Neural progenitor cell (in vitro differentiated cells): Measurements from ENCODE around the gene PCBP1. TPM values are rescaled to one million over a fixed set of nuclear protein-coding genes. Genes with fewer than 3 reads are reported as not detected.
A peak's percentile ranks its signal among the peaks of the same experiment; 100 is the strongest.

ENCODE experiments used
- DNase-seq: peaks from one replicate; pipeline ENCODE4 v3.0.0-alpha.2; 2016; ENCODE audit warnings: low spot score
- H2AFZ ChIP-seq: fragments of 200-600 bp; sonication (generic); replicated peaks from 2 replicates; pipeline ENCODE4 v1.6.1; 2016; ENCODE audit warnings: antibody characterized with exemption
- H3F3A ChIP-seq: fragments of 200-600 bp; sonication (generic); 2 replicates; pipeline ENCODE4 v1.6.1; 2016; ENCODE audit warnings: antibody characterized with exemption, low read depth
- H3K27ac ChIP-seq: fragments of 200-600 bp; sonication (generic); 2 replicates; pipeline ENCODE4 v1.5.1; 2016; ENCODE audit warnings: mild to moderate bottlenecking
- H3K27me3 ChIP-seq: fragments of 200-600 bp; sonication (generic); 2 replicates; pipeline ENCODE4 v1.6.1; 2016; ENCODE audit warnings: mild to moderate bottlenecking, moderate library complexity
- H3K36me3 ChIP-seq: fragments of 200-600 bp; sonication (generic); 2 replicates; pipeline ENCODE4 v1.5.1; 2016
- H3K4me1 ChIP-seq: fragments of 200-600 bp; sonication (generic); 2 replicates; pipeline ENCODE4 v1.6.1; 2016; ENCODE audit warnings: mixed run types
- H3K4me2 ChIP-seq: fragments of 200-600 bp; sonication (generic); 2 replicates; pipeline ENCODE4 v1.6.1; 2016
- H3K4me3 ChIP-seq: fragments of 200-600 bp; sonication (generic); 2 replicates; pipeline ENCODE4 v1.5.1; 2016
- H3K79me2 ChIP-seq: fragments of 200-600 bp; sonication (generic); 2 replicates; pipeline ENCODE4 v1.6.1; 2016; ENCODE audit warnings: low read depth
- H3K9ac ChIP-seq: fragments of 200-600 bp; sonication (generic); 2 replicates; pipeline ENCODE4 v1.6.1; 2016
- H3K9me3 ChIP-seq: fragments of 200-600 bp; sonication (generic); 2 replicates; pipeline ENCODE4 v1.5.1; 2016; ENCODE audit warnings: low read depth
- H4K20me1 ChIP-seq: fragments of 200-600 bp; sonication (generic); 2 replicates; pipeline ENCODE4 v1.6.1; 2016; ENCODE audit warnings: low read depth
- H3K27ac Mint-ChIP-seq: 3 replicates; pipeline ENCODE4 v1.8.0; 2021; ENCODE audit warnings: mixed read lengths
- H3K27me3 Mint-ChIP-seq: 2 replicates; pipeline ENCODE4 v1.8.0; 2022; ENCODE audit warnings: low read depth, mild to moderate bottlenecking, inconsistent platforms, moderate library complexity, mixed read lengths; ENCODE audit not compliant: insufficient read depth
- H3K36me3 Mint-ChIP-seq: 3 replicates; pipeline ENCODE4 v1.8.0; 2021; ENCODE audit warnings: mixed read lengths
- H3K4me1 Mint-ChIP-seq: 3 replicates; pipeline ENCODE4 v1.8.0; 2021; ENCODE audit warnings: mixed read lengths
- H3K4me3 Mint-ChIP-seq: 3 replicates; pipeline ENCODE4 v1.8.0; 2021; ENCODE audit warnings: mild to moderate bottlenecking, moderate library complexity, mixed read lengths
- H3K9me3 Mint-ChIP-seq: 3 replicates; pipeline ENCODE4 v1.8.0; 2020; ENCODE audit warnings: mixed read lengths
- EZH2 ChIP-seq: fragments of 200-600 bp; sonication (generic); IDR thresholded peaks from 2 replicates; pipeline ENCODE4 v1.6.1; 2017; ENCODE audit warnings: antibody characterized with exemption, mild to moderate bottlenecking, moderate library complexity
- EZH2phosphoT487 ChIP-seq: fragments of 200-600 bp; sonication (generic); IDR thresholded peaks from 2 replicates; pipeline ENCODE4 v1.6.1; 2017; ENCODE audit warnings: antibody characterized with exemption
- total RNA-seq: library from RNA; depleted of rRNA; stranded (reverse); fragments of >200 nt; gene quantifications from 2 replicates; pipeline ENCODE4 v1.2.3, GENCODE V29; 2015; ENCODE audit warnings: low replicate concordance
- TF ChIP-seq, protein P1 (sequence below): fragments of 200-600 bp; sonication (generic); IDR thresholded peaks from 2 replicates; pipeline ENCODE4 v1.5.1; 2017; ENCODE audit warnings: antibody characterized with exemption, mild to moderate bottlenecking

Gene PCBP1
- total RNA-seq, 1 donor from 2014 or later, result 62.0 TPM

DNA sequence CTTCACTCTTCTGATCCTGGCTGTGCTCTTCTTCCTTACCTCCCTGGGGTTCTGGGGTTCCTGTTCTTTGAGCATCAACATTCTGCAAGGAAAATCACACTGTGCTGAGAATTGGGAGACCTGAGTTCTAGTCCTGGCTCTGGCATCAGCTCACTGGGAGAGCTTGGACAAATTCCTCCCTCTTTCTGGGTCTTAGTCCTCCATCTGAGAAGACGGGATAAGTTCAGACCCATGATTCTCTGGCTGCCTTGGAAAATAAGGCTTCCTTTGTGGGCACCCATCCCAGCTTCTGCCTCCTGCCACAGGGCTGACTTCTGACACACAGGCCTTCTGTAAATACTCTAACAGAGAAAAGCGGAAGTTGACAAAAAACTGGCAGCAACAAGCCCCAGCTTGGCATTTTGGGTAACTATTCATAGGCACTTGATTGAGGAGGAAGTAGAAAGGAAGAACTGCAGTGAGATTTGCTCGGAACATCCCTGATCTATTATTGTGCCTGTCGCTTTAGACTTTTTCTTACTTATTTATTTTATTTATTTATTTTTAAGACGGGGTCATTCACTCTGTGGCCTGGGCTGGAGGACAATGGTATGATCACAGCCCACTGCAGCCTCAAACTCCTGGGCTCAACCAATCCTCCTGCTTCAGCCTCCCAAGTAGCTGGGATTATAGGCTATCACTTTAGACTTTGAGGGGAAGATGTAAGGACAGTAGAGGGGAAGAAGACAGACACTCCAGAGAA is 7.9 kb downstream of the PCBP1 start:
- no peak overlapping the region for H3K4me2 ChIP-seq
- peaks cover under 1% of the 10 kb centered on the region for H3K79me2 ChIP-seq
- TF ChIP-seq, protein P1, sequence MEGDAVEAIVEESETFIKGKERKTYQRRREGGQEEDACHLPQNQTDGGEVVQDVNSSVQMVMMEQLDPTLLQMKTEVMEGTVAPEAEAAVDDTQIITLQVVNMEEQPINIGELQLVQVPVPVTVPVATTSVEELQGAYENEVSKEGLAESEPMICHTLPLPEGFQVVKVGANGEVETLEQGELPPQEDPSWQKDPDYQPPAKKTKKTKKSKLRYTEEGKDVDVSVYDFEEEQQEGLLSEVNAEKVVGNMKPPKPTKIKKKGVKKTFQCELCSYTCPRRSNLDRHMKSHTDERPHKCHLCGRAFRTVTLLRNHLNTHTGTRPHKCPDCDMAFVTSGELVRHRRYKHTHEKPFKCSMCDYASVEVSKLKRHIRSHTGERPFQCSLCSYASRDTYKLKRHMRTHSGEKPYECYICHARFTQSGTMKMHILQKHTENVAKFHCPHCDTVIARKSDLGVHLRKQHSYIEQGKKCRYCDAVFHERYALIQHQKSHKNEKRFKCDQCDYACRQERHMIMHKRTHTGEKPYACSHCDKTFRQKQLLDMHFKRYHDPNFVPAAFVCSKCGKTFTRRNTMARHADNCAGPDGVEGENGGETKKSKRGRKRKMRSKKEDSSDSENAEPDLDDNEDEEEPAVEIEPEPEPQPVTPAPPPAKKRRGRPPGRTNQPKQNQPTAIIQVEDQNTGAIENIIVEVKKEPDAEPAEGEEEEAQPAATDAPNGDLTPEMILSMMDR, result no peak
- TF ChIP-seq EZH2 (no peak), EZH2phosphoT487 (no peak)
- H3K4me3 ChIP-seq, result no peak overlapping the region
- Mint-ChIP-seq H3K27ac (no peak overlapping the region), H3K27me3 (peaks cover 5% of the 10 kb centered on the region), H3K4me1 (peaks cover 6% of the 10 kb centered on the region), H3K36me3 (peaks cover 7% of the 10 kb centered on the region), H3K9me3 (no peaks in the 10 kb centered on the region), H3K4me3 (no peak overlapping the region)
- no peak for DNase-seq
- H4K20me1 ChIP-seq, result peaks cover 2% of the 10 kb centered on the region
- no peak overlapping the region for H2AFZ ChIP-seq
- no peaks in the 10 kb centered on the region for H3K9me3 ChIP-seq
- no peaks in the 10 kb centered on the region for H3K36me3 ChIP-seq
- H3K27me3 ChIP-seq, result no peaks in the 10 kb centered on the region
- peaks cover 23% of the 10 kb centered on the region for H3F3A ChIP-seq
- no peak overlapping the region for H3K27ac ChIP-seq
- peaks cover 4% of the 10 kb centered on the region for H3K4me1 ChIP-seq
- no peak overlapping the region for H3K9ac ChIP-seq

DNA sequence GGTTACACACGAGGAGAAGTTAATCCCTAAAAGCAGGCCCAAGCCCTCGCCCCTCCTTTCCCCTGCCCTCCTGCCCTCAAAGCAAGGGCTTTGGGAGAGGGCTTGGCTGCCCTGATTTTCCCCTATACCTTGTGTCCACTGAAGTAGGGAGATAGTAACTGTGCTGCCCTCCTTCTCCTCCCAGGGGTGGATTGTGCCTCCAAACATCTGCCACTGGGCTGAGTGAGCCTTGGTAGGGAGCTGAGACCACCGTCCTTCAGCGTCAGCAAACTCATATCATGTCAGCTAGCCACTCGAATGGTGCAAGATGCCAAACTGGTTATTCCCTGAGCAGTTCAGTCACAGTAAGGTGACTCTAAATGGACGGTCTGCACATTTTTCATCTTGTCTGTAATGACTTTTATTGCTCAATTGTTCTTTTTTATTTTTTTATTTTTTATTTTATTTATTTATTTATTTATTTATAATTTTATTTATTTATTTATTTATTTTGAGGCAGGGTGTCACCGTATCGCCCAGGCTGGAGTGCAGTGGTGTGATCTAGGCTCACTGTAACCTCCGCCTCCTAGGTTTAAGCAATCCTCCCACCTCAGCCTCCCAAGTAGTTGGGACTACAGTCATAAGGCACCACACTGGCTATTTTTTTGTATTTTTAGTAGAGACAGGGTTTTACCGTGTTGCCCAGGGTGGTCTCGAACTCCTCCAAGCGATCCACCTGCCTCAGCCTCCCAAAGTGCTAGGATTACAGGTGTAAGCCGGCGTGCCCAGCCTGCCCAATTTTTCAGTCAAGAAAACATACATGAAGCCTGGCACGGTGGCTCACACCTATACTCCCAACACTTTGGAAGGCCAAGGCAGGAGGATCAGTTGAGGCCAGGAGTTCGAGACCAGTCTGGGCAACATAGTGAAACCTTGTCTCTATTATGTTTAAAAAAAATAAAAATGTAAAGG is 8.7 kb downstream of the PCBP1 start:
- Mint-ChIP-seq H3K4me1 (peaks cover 2% of the 10 kb centered on the region), H3K27ac (no peak overlapping the region), H3K36me3 (peaks cover 4% of the 10 kb centered on the region), H3K27me3 (peaks cover 5% of the 10 kb centered on the region), H3K4me3 (no peak overlapping the region), H3K9me3 (no peaks in the 10 kb centered on the region)
- Histone ChIP-seq H3K4me2 (no peak overlapping the region), H2AFZ (no peak overlapping the region), H3K79me2 (no peaks in the 10 kb centered on the region), H3K4me1 (peaks cover 3% of the 10 kb centered on the region), H3K36me3 (no peaks in the 10 kb centered on the region), H3K9ac (no peak overlapping the region), H4K20me1 (no peaks in the 10 kb centered on the region), H3K27ac (no peak overlapping the region), H3K4me3 (no peak overlapping the region), H3F3A (peaks cover 14% of the 10 kb centered on the region), H3K9me3 (no peaks in the 10 kb centered on the region), H3K27me3 (no peaks in the 10 kb centered on the region)
- no peak for DNase-seq
- TF ChIP-seq EZH2, result no peak
- TF ChIP-seq EZH2phosphoT487, result no peak
- TF ChIP-seq, protein P1, result no peak

GRCh38 chr2:70098032-70098431 is 10.8 kb downstream of the PCBP1 start:
- H3K9me3 Mint-ChIP-seq, result no peaks in the 10 kb centered on the region
- TF ChIP-seq EZH2phosphoT487, result no peak
- no peak for TF ChIP-seq EZH2
- TF ChIP-seq, protein P1, result no peak
- Histone ChIP-seq H4K20me1 (no peaks in the 10 kb centered on the region), H3K9ac (no peak overlapping the region), H3K79me2 (no peaks in the 10 kb centered on the region), H3K9me3 (no peaks in the 10 kb centered on the region), H3K36me3 (no peaks in the 10 kb centered on the region), H3K27ac (no peak overlapping the region), H3F3A (peaks cover 5% of the 10 kb centered on the region), H3K4me2 (no peak overlapping the region), H3K27me3 (no peaks in the 10 kb centered on the region), H3K4me3 (no peak overlapping the region), H2AFZ (no peak overlapping the region), H3K4me1 (peaks cover 3% of the 10 kb centered on the region)
- DNase-seq, result no peak
- peaks cover 5% of the 10 kb centered on the region for H3K27me3 Mint-ChIP-seq
- no peak overlapping the region for H3K4me3 Mint-ChIP-seq
- peaks cover 4% of the 10 kb centered on the region for H3K36me3 Mint-ChIP-seq
- H3K27ac Mint-ChIP-seq, result peak overlapping the region; percentile 64
- peaks cover 2% of the 10 kb centered on the region for H3K4me1 Mint-ChIP-seq
